Measurements from ENCODE around the gene UCN2.

Gene UCN2

GRCh38 chr3:48524970-48525369, 38.6 kb downstream of the UCN2 start:
- peaks cover 19% of the 10 kb centered on the region for H3K36me3 ChIP-seq (ENCODE audit: control insufficient read depth, low read length)
- no peaks in the 10 kb centered on the region; the same call in 1 of the 2 replicates for H3F3A ChIP-seq (ENCODE audit: control insufficient read depth, insufficient read depth)
- no peaks in the 10 kb centered on the region for H3K4me1 ChIP-seq (ENCODE audit: control insufficient read depth, low read length)
- no peaks in the 10 kb centered on the region for H3K9me3 ChIP-seq (ENCODE audit: control insufficient read depth, insufficient read depth, low read length)
- TF ChIP-seq EZH2phosphoT487 (IDR thresholded peaks at IDR 0.05; ENCODE audit: borderline replicate concordance, low read length): no peak
- no peak for TF ChIP-seq CTCF (IDR thresholded peaks at IDR 0.05; ENCODE audit: low read depth, low read length, poor library complexity, severe bottlenecking)
- no peaks in the 10 kb centered on the region for H3K27me3 ChIP-seq (ENCODE audit: control insufficient read depth, low read length)
- no peaks in the 10 kb centered on the region for H3K79me2 ChIP-seq (ENCODE audit: control insufficient read depth, low read length)
- H3K9me2 ChIP-seq (replicated peaks; ENCODE audit: control insufficient read depth, low read length): no peaks in the 10 kb centered on the region
- no peaks in the 10 kb centered on the region for H4K20me1 ChIP-seq (ENCODE audit: control insufficient read depth, insufficient read depth, low read depth, low read length)
- H3K4me3 ChIP-seq (ENCODE audit: low read length): no peak overlapping the region
- no peak overlapping the region for H3K4me2 ChIP-seq (ENCODE audit: low read length)
- no peak overlapping the region for H3K27ac ChIP-seq (ENCODE audit: low read depth, low read length)

GRCh38 chr3:48521635-48522034, 41.9 kb downstream of the UCN2 start:
- no peaks in the 10 kb centered on the region for H3K9me2 ChIP-seq (replicated peaks; ENCODE audit: control insufficient read depth, low read length)
- TF ChIP-seq CTCF (IDR thresholded peaks at IDR 0.05; ENCODE audit: low read depth, low read length, poor library complexity, severe bottlenecking) (no peak), EZH2phosphoT487 (IDR thresholded peaks at IDR 0.05; ENCODE audit: borderline replicate concordance, low read length) (no peak)

GRCh38 chr3:48519277-48519643, 44.3 kb downstream of the UCN2 start:
- Histone ChIP-seq H3F3A (ENCODE audit: control insufficient read depth, insufficient read depth) (no peaks in the 10 kb centered on the region), H3K27me3 (ENCODE audit: control insufficient read depth, low read length) (no peaks in the 10 kb centered on the region), H3K79me2 (ENCODE audit: control insufficient read depth, low read length) (no peaks in the 10 kb centered on the region), H3K4me3 (ENCODE audit: low read length) (no peak overlapping the region), H3K4me1 (ENCODE audit: control insufficient read depth, low read length) (peaks cover 12% of the 10 kb centered on the region), H3K36me3 (ENCODE audit: control insufficient read depth, low read length) (peaks cover 6% of the 10 kb centered on the region), H3K9me2 (replicated peaks; ENCODE audit: control insufficient read depth, low read length) (no peaks in the 10 kb centered on the region), H3K4me2 (ENCODE audit: low read length) (no peak overlapping the region), H3K9me3 (ENCODE audit: control insufficient read depth, insufficient read depth, low read length) (no peaks in the 10 kb centered on the region), H3K27ac (ENCODE audit: low read depth, low read length) (no peak overlapping the region), H4K20me1 (ENCODE audit: control insufficient read depth, insufficient read depth, low read depth, low read length) (no peaks in the 10 kb centered on the region)
- no peak for TF ChIP-seq EZH2phosphoT487 (IDR thresholded peaks at IDR 0.05; ENCODE audit: borderline replicate concordance, low read length)
- TF ChIP-seq CTCF (IDR thresholded peaks at IDR 0.05; ENCODE audit: low read depth, low read length, poor library complexity, severe bottlenecking): no peak

More at GRCh38 chr3:48521635-48522034, 41.9 kb downstream of the UCN2 start:
- Histone ChIP-seq H3K27ac (ENCODE audit: low read depth, low read length) (no peak overlapping the region), H3K4me3 (ENCODE audit: low read length) (no peak overlapping the region), H3K4me2 (ENCODE audit: low read length) (no peak overlapping the region), H4K20me1 (ENCODE audit: control insufficient read depth, insufficient read depth, low read depth, low read length) (no peaks in the 10 kb centered on the region), H3K4me1 (ENCODE audit: control insufficient read depth, low read length) (no peaks in the 10 kb centered on the region), H3K36me3 (ENCODE audit: control insufficient read depth, low read length) (peaks cover 6% of the 10 kb centered on the region), H3K79me2 (ENCODE audit: control insufficient read depth, low read length) (no peaks in the 10 kb centered on the region), H3K9me3 (ENCODE audit: control insufficient read depth, insufficient read depth, low read length) (no peaks in the 10 kb centered on the region), H3K27me3 (ENCODE audit: control insufficient read depth, low read length) (no peaks in the 10 kb centered on the region), H3F3A (ENCODE audit: control insufficient read depth, insufficient read depth) (no peaks in the 10 kb centered on the region)
